Neuron (in vitro differentiated cells): Measurements from ENCODE around the gene EFNA3.
A peak's percentile ranks its signal among the peaks of the same experiment; 100 is the strongest.

Experiments
- H2AFZ ChIP-seq: one replicate; pipeline ENCODE4 v1.6.1; 2013; ENCODE audit warnings: low read depth, mild to moderate bottlenecking, inconsistent platforms, low read length, moderate library complexity
- H3K27me3 ChIP-seq: one replicate; pipeline ENCODE4 v1.6.1; 2013; ENCODE audit warnings: low read length; ENCODE audit not compliant: insufficient read depth
- H3K36me3 ChIP-seq: one replicate; pipeline ENCODE4 v1.6.1; 2013; ENCODE audit warnings: low read length; ENCODE audit not compliant: insufficient read depth
- H3K4me1 ChIP-seq: one replicate; pipeline ENCODE4 v1.6.1; 2013; ENCODE audit warnings: low read length; ENCODE audit not compliant: insufficient read depth
- H3K4me3 ChIP-seq: 2 replicates; pipeline ENCODE4 v1.5.1; 2013; ENCODE audit warnings: mild to moderate bottlenecking, low read length, moderate library complexity
- H3K9me3 ChIP-seq: one replicate; pipeline ENCODE4 v1.6.1; 2013; ENCODE audit warnings: low read length

EFNA3 gene

GRCh38 chr1:155040358-155041093, 38.1 kb upstream of the EFNA3 start:
- H2AFZ ChIP-seq, result no peak overlapping the region
- H3K4me1 ChIP-seq, result peaks cover 2% of the 10 kb centered on the region
- no peaks in the 10 kb centered on the region for H3K9me3 ChIP-seq
- no peaks in the 10 kb centered on the region for H3K36me3 ChIP-seq
- no peak overlapping the region for H3K4me3 ChIP-seq
- no peaks in the 10 kb centered on the region for H3K27me3 ChIP-seq

- H2AFZ ChIP-seq, result no peak overlapping the region
- no peak overlapping the region for H3K4me3 ChIP-seq
- no peaks in the 10 kb centered on the region for H3K36me3 ChIP-seq
- no peaks in the 10 kb centered on the region for H3K27me3 ChIP-seq
- H3K4me1 ChIP-seq, result peaks cover 2% of the 10 kb centered on the region
- no peaks in the 10 kb centered on the region for H3K9me3 ChIP-seq
Measured at GRCh38 chr1:155042789-155043188, 35.8 kb upstream of the EFNA3 start.

- H2AFZ ChIP-seq, result no peak overlapping the region
- no peaks in the 10 kb centered on the region for H3K27me3 ChIP-seq
- no peak overlapping the region for H3K4me3 ChIP-seq
- H3K9me3 ChIP-seq, result no peaks in the 10 kb centered on the region
- H3K4me1 ChIP-seq, result peaks cover 2% of the 10 kb centered on the region
- H3K36me3 ChIP-seq, result no peaks in the 10 kb centered on the region
Measured at GRCh38 chr1:155043301-155043702, 35.3 kb upstream of the EFNA3 start.

- Histone ChIP-seq H3K4me1 (peaks cover 2% of the 10 kb centered on the region), H3K4me3 (no peak overlapping the region), H3K9me3 (no peaks in the 10 kb centered on the region), H3K36me3 (no peaks in the 10 kb centered on the region), H2AFZ (no peak overlapping the region), H3K27me3 (no peaks in the 10 kb centered on the region)
Measured at GRCh38 chr1:155043793-155044192, 34.8 kb upstream of the EFNA3 start.

- Histone ChIP-seq H2AFZ (no peak overlapping the region), H3K36me3 (no peaks in the 10 kb centered on the region), H3K27me3 (no peaks in the 10 kb centered on the region), H3K4me1 (peaks cover 2% of the 10 kb centered on the region), H3K9me3 (no peaks in the 10 kb centered on the region), H3K4me3 (no peak overlapping the region)
Measured at GRCh38 chr1:155044365-155044764, 34.3 kb upstream of the EFNA3 start.

- Histone ChIP-seq H3K27me3 (no peaks in the 10 kb centered on the region), H3K9me3 (no peaks in the 10 kb centered on the region), H3K36me3 (no peaks in the 10 kb centered on the region), H3K4me1 (peaks cover 9% of the 10 kb centered on the region), H2AFZ (no peak overlapping the region), H3K4me3 (no peak overlapping the region)
Measured at GRCh38 chr1:155044812-155045657, 33.6 kb upstream of the EFNA3 start.

- Histone ChIP-seq H3K4me3 (no peak overlapping the region), H3K4me1 (peaks cover 26% of the 10 kb centered on the region), H3K27me3 (no peaks in the 10 kb centered on the region), H3K36me3 (no peaks in the 10 kb centered on the region), H2AFZ (no peak overlapping the region), H3K9me3 (no peaks in the 10 kb centered on the region)
Measured at GRCh38 chr1:155048449-155049334, 29.9 kb upstream of the EFNA3 start.

- H2AFZ ChIP-seq, result peak overlapping the region; percentile 74
- no peaks in the 10 kb centered on the region for H3K9me3 ChIP-seq
- peaks cover 24% of the 10 kb centered on the region for H3K4me1 ChIP-seq
- no peaks in the 10 kb centered on the region for H3K27me3 ChIP-seq
- H3K36me3 ChIP-seq, result no peaks in the 10 kb centered on the region
- H3K4me3 ChIP-seq, result peak overlapping the region; percentile 80
Measured at GRCh38 chr1:155049651-155050559, 28.7 kb upstream of the EFNA3 start.

- Histone ChIP-seq H3K4me1 (peaks cover 24% of the 10 kb centered on the region), H3K36me3 (peaks cover 2% of the 10 kb centered on the region), H3K9me3 (no peaks in the 10 kb centered on the region), H3K27me3 (no peaks in the 10 kb centered on the region), H2AFZ (peak within 1 kb of the TSS; percentile 91), H3K4me3 (peak within 1 kb of the TSS; percentile 80)
Measured at GRCh38 chr1:155050560-155051341, 27.9 kb upstream of the EFNA3 start, which contains the start of gene ADAM15. Gene ADAM15 (plus strand): TSS chr1:155051316. CDS start chr1:155051387, 71 bp downstream.

GRCh38 chr1:155051342-155051776, 27.3 kb upstream of the EFNA3 start:
- Histone ChIP-seq H3K36me3 (peaks cover 6% of the 10 kb centered on the region), H3K4me1 (peaks cover 24% of the 10 kb centered on the region), H2AFZ (peak overlapping the region; percentile 91), H3K27me3 (no peaks in the 10 kb centered on the region), H3K4me3 (peak overlapping the region; percentile 80), H3K9me3 (no peaks in the 10 kb centered on the region)

GRCh38 chr1:155051777-155052398, 26.7 kb upstream of the EFNA3 start:
- peak overlapping the region; percentile 91 for H2AFZ ChIP-seq
- no peaks in the 10 kb centered on the region for H3K9me3 ChIP-seq
- H3K36me3 ChIP-seq, result peaks cover 6% of the 10 kb centered on the region
- H3K4me1 ChIP-seq, result peaks cover 24% of the 10 kb centered on the region
- H3K27me3 ChIP-seq, result no peaks in the 10 kb centered on the region
- H3K4me3 ChIP-seq, result peak overlapping the region; percentile 80
